TTC549 (cell line): ENCODE results near the gene BAHCC1.

ENCODE experiments used
- FAIRE-seq: peaks from 2 replicates; lab custom pipeline; 2012; peaks lifted over from hg19 to GRCh38; lab: Jason Lieb, UNC

BAHCC1 gene

DNA sequence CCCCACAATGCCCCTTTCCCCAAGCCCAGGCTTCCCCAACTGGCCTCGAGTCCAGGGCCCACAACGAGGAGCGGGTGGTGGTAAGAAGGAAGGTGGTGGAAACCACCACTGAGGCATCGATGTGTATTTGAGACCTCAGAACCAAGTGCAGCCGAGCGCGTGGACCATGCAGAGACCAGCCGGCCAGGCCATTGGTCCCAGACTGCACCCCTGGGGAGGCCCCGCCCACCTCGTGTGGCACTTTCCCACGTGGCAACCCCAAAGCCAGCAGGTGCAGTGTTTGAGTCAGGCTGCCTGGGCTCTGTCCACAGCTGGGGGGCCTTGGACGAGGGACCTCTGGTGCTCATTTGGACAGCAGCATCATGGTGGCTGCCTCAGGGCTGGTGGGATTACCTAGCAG is 28.1 kb upstream of the BAHCC1 start:
- no peak for FAIRE-seq

DNA sequence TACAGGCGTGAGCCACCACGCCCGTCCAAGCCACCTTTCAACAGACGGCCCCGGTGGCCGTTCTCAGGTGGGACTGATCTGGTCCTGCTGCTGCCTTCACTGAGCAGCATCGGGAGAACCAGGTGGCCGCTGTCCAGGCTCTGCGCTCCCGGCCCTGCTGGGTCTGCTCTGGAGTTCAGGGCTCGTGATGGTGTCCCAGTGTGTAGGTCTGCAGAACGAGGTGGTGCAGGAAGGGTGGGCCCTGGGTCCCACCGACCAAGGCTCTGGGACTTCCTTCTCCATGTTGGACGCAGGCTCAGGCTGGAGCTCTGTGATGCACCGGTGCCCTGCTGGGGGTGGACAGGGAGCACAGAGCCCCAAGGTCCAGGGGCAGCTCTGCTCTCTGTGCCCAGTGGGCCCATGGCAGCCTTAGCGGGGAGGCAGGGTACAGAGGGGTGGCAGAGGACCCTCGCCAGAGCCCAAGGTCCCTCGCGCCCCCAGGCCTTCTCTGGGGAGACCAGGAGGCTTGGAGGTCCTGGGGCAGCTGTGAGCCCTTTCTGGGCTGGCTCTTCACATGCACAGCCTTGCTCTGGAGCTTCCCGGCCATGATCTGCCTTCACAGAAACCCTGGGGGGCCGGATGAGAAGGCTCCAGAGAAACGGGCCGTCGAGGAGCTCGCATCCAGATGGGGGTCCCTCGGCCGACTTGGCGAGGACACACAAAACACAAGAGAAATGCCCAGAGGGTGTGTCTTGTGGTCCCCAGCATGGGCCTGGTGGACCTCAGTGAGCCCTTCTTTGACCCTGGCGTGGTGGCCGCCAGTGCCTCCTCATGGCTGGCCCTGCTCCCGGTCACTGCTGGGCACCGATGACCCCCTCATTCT is 26.9 kb upstream of the BAHCC1 start:
- no peak for FAIRE-seq

DNA sequence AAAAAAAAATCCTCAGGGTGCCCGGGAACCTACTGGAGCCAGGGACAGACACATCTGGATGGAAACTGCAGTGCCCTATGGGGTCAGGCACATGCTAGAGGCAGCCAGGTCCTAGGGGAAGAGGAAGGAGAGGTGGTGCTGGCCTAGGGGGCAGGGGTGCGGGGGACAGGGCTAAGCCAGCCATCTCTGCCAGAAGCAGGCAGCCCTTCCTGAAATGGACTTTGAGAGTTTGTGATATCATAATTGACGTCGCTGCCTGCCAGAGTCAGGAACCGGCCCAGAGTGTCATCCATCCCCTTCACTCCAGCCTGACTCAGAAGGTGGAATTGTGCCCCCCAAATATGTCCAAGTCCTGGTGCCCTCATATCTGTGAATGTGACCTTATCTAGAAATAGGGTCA is 25.0 kb upstream of the BAHCC1 start:
- FAIRE-seq: no peak

DNA sequence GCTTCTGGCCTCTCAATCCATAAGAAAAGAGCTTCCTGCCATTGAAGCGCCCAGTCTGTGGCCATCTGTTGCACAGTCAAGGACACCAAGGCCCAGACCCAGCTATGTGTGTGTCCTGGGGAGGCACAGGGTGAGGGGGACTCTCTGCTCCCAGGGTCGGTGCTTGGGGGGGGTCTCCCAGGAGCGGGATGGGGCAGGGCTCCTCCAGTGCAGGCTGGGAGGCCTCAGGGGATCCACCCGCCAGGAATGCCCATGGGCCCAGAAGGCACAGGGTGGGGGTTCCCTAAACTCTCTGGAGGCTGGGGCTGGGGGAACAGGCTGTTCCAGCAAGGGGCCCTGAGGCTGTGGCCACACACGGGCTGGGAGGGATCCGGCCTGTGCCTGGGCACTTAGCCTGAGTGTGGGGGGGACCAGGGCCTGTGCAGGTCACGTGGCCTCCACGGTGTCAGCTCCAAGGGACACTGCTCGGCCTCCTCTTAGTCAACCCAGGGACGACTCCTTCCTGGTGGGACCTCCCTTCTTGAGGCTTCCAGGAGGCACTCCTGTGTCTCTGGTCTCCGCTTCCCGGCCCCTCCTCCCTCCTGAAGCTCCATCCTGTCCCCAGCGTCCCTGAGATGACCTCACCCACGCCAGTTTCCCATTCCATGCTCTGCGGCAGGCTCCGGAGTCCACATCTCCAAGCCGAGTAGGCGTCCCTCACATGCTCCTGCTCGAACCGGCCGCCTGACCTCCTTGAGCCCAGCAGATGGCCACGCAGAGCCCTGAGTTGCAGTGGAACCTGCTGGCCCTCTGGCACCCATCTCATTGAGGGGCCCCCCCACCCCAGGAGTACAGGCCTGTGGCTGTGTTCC is 23.1 kb upstream of the BAHCC1 start:
- FAIRE-seq: no peak

DNA sequence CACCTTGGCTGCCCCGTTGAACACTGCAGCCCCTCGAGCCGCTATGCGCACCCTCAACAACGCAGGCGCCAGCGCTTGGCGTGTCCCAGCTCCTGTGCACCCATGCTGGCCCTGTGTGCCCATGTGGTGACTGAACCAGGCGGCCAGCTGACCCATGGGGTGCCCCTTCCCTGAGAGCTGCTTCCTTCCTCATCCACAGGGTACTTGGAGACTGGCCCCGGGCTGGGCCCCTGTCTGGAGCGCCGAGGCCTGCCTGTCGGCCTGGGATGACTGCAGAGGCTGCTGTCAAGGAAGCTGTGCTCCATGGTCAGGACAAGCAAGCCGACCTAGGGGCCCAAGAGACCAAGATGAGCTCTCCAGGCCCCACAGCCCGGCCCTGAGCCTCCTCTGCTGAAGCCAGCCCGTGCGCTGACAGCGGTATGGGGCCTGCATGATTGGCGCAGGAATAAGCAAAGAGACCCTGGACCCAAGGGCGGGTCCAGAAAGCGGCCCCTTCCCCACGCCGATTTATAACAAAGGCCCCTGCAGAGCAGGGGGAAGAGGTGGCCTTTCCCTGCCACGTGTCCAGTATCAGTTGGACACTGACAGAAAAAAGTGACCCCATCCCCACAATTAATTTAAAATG is 21.6 kb upstream of the BAHCC1 start:
- FAIRE-seq: no peak

DNA sequence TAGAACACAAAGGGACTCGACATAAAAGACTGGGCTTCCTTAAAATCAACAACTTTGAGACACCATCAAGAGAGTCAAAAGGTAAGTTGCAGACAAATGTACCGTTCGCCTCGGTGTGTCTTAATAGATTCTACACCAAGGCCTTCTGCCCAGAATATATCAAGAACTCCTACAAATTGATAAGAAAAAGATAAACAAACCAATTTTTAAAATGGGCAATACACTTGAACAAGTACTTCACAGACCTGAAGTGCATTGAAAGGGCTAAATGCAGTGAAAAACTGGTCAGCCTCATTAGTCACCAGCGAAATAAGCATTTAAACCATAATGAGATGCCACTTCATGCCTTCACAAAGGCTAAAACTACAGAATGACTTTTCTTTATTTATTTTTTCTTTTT is 20.4 kb upstream of the BAHCC1 start:
- no peak for FAIRE-seq

- FAIRE-seq: no peak
Observed at GRCh38 chr17:81376946-81377714, 18.1 kb upstream of the BAHCC1 start.

GRCh38 chr17:81378941-81379511 is 16.2 kb upstream of the BAHCC1 start:
- no peak for FAIRE-seq

GRCh38 chr17:81379523-81379942 is 15.7 kb upstream of the BAHCC1 start:
- no peak for FAIRE-seq

- FAIRE-seq: no peak
Observed at GRCh38 chr17:81380131-81380530, 15.1 kb upstream of the BAHCC1 start.

GRCh38 chr17:81380666-81381518 is 14.4 kb upstream of the BAHCC1 start:
- no peak for FAIRE-seq

DNA sequence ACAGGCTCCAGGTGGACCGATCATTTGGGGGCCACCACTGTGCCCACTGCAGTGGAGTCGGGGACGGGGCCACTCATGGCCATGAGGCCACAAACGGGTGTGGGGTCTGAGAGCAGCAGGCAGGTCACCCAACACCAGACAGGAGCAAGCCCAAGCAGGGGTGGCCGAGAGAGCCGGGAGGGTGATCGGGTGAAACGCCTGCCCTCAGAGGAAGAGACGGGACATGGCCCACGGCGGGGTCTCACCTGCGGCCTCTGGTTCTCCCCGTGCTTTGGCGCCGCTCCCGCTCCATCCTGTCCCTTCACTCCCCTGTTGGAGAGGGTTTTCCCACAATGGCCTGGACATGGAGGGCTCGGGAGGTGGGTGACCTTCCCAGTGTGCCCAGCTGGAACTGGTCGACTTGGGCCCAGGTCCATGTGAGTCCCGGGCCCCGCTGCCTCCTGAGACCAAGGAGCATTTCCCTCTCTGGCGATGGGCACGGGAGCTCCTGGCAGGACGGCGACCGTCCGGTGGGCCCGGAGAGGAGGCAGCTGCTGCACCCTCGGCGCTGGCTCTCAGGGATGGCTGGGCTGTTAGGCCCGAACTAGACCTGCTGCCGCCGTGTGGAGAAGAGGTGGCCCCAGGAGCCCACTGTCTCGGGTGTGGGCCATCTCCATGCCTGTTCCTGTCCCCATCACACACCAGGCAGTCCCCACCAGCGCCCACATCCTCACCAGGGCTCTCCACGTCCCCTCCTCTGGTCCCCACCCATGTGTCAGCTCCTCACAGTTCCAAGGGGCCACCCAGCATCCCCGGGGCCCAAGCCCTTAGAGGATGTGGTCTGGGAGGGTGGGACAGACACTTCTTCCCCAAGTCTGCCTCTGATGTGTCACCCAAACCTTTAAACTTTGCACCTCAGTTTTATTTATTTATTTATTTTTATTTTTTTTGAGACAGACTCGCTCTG is 13.4 kb upstream of the BAHCC1 start:
- no peak for FAIRE-seq

GRCh38 chr17:81382851-81383250 is 12.4 kb upstream of the BAHCC1 start:
- no peak for FAIRE-seq

- no peak for FAIRE-seq
Observed at GRCh38 chr17:81383504-81384421, 11.5 kb upstream of the BAHCC1 start.

DNA sequence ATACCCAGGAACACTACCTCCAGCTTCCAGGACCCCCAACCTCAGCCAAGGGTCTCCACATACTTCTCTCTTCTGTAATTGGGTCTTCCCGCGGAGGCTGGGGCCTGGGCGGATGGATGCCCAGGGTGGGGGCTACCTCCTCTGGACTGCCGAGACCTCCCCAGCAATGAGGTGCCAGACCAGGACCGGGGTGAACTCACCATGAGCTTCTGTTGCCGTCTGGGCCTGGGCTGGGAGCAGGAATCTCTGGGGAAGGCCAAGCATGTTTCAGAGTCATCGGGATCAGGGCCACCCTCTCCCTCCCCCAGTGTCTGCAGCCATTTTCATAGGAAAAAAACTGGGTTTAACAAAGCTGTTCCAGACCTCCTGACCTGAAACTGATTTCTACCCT is 10.3 kb upstream of the BAHCC1 start:
- no peak for FAIRE-seq

- no peak for FAIRE-seq
Observed at GRCh38 chr17:81385320-81386111, 9.7 kb upstream of the BAHCC1 start.

DNA sequence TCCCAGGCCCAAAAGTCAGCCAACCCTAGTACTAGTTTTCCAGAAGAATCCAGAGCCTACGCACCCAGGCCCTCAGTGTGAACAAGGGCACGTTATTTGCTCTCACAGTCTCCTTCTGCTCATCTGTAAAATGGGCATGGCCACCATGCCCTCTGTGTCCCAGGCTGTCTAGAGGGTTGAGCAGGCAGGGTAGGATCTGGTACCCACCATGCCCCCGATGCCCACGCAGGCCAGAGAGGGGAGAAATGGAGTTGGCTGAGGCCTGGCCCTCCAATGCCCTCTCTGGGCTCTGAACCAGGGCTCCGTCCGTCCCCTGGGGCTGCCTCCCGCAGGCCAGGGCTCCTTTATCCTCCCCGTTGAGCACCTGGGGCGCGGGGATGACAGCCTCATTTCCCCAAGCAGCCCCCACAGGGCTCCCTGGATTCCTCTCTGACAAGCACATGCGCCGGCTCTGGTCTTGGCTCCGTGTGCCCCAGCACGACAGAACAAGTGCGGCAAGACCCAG is 9.1 kb upstream of the BAHCC1 start:
- no peak for FAIRE-seq
